ENCODE data around the gene IRF2BP2.

IRF2BP2 gene

DNA sequence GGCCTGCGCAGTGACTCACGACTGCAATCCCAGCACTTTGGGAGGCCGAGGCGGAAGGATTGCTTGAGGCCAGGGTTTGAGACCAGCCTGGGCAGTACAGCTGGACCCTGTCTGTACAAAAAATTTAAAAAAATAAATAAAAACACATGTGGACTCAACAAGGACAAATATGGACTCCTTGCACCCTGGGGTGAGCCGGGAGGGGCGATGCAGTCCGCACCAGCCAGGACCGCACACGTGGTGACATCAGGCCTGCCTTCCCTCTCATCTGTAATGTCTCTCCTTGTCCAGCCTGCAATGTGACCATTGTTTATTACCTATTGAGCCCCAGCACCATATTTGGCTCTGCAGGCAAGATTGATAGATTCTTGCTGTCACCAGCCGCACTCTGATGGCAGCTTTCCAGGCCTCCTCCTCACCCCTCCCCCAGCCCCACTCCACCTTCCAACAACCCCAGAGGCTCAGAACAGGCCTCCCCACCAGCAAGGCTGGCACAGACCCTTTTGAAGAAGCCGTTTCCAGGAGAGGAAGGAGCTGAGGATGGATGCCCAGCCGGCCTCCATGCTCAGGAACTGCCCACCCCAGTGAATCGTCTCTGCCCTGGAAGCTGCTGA is 55.2 kb downstream of the IRF2BP2 start:
- DNase-seq, result peak; percentile 87

Measured in NCI-H2029 (cell line).